HL-60 (cell line): ENCODE measurements around the gene SETD7.

Experiments used
- DNase-seq, 2 experiments: peaks; one replicate each; pipeline ENCODE4 v3.0.0-alpha.2; 2010 to 2020; ENCODE audit warnings: low read depth in 1 of 2, low spot score in 1 of 2
- H3K27ac ChIP-seq: fragments of 250-450 bp; sonication (Bioruptor Pico); replicated peaks from 2 replicates; pipeline ENCODE4 v1.5.1; 2020; ENCODE audit warnings: mild to moderate bottlenecking, moderate library complexity
- H3K27me3 ChIP-seq: fragments of 250-450 bp; sonication (Bioruptor Pico); 2 replicates; pipeline ENCODE4 v1.5.1; 2021; ENCODE audit warnings: mild to moderate bottlenecking, moderate library complexity; ENCODE audit not compliant: insufficient read depth, poor library complexity, severe bottlenecking
- H3K4me3 ChIP-seq: replicated peaks from 2 replicates; pipeline ENCODE4 v1.5.1; 2011; ENCODE audit warnings: mild to moderate bottlenecking, control low read depth, low read length; ENCODE audit not compliant: insufficient read depth
- GABPA ChIP-seq: IDR thresholded peaks from 2 replicates; pipeline ENCODE4 v1.6.1; 2012; ENCODE audit warnings: low read depth
- POLR2AphosphoS5 ChIP-seq: IDR thresholded peaks from 2 replicates; pipeline ENCODE4 v1.6.1; 2012; ENCODE audit warnings: low read depth
- SPI1 ChIP-seq: IDR thresholded peaks from 2 replicates; pipeline ENCODE4 v1.6.1; 2012; ENCODE audit warnings: low read depth, mild to moderate bottlenecking, borderline replicate concordance
- TF ChIP-seq, protein P1 (sequence below): IDR thresholded peaks from 2 replicates; pipeline ENCODE4 v1.6.1; 2012; ENCODE audit warnings: low read depth; ENCODE audit not compliant: insufficient replicate concordance
- TF ChIP-seq, protein P2 (sequence below): IDR thresholded peaks from one replicate; pipeline ENCODE4 v1.5.1; 2011; ENCODE audit warnings: low read length, control low read depth, inconsistent platforms; ENCODE audit not compliant: insufficient read depth

Gene SETD7

DNA sequence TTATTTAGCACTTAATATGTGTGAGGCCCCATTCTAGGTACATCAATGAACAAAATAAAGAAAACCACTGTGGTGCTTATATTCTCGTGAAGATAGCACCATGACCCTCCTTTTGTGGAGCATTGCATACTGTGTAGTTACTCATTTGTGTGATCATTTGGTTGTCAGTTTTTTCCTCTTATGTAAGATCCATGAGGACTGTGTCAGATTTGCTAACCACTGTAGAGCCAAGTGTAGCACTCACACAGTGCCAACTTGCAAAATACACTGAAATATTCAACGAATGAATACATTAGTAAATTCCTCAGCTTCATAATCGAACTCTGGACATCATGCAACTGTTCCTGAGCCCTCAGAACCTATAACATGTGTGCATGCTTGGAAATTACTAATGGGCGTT lies 29.5 kb upstream of the SETD7 start:
- DNase-seq, result no peak
- Histone ChIP-seq H3K27me3 (no peaks in the 10 kb centered on the region), H3K27ac (no peak overlapping the region), H3K4me3 (no peak overlapping the region)
- TF ChIP-seq GABPA, result no peak
- TF ChIP-seq SPI1, result no peak
- TF ChIP-seq, protein P1, sequence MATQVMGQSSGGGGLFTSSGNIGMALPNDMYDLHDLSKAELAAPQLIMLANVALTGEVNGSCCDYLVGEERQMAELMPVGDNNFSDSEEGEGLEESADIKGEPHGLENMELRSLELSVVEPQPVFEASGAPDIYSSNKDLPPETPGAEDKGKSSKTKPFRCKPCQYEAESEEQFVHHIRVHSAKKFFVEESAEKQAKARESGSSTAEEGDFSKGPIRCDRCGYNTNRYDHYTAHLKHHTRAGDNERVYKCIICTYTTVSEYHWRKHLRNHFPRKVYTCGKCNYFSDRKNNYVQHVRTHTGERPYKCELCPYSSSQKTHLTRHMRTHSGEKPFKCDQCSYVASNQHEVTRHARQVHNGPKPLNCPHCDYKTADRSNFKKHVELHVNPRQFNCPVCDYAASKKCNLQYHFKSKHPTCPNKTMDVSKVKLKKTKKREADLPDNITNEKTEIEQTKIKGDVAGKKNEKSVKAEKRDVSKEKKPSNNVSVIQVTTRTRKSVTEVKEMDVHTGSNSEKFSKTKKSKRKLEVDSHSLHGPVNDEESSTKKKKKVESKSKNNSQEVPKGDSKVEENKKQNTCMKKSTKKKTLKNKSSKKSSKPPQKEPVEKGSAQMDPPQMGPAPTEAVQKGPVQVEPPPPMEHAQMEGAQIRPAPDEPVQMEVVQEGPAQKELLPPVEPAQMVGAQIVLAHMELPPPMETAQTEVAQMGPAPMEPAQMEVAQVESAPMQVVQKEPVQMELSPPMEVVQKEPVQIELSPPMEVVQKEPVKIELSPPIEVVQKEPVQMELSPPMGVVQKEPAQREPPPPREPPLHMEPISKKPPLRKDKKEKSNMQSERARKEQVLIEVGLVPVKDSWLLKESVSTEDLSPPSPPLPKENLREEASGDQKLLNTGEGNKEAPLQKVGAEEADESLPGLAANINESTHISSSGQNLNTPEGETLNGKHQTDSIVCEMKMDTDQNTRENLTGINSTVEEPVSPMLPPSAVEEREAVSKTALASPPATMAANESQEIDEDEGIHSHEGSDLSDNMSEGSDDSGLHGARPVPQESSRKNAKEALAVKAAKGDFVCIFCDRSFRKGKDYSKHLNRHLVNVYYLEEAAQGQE, result no peak
- TF ChIP-seq, protein P2, sequence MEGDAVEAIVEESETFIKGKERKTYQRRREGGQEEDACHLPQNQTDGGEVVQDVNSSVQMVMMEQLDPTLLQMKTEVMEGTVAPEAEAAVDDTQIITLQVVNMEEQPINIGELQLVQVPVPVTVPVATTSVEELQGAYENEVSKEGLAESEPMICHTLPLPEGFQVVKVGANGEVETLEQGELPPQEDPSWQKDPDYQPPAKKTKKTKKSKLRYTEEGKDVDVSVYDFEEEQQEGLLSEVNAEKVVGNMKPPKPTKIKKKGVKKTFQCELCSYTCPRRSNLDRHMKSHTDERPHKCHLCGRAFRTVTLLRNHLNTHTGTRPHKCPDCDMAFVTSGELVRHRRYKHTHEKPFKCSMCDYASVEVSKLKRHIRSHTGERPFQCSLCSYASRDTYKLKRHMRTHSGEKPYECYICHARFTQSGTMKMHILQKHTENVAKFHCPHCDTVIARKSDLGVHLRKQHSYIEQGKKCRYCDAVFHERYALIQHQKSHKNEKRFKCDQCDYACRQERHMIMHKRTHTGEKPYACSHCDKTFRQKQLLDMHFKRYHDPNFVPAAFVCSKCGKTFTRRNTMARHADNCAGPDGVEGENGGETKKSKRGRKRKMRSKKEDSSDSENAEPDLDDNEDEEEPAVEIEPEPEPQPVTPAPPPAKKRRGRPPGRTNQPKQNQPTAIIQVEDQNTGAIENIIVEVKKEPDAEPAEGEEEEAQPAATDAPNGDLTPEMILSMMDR, result no peak
- no peak for TF ChIP-seq POLR2AphosphoS5

DNA sequence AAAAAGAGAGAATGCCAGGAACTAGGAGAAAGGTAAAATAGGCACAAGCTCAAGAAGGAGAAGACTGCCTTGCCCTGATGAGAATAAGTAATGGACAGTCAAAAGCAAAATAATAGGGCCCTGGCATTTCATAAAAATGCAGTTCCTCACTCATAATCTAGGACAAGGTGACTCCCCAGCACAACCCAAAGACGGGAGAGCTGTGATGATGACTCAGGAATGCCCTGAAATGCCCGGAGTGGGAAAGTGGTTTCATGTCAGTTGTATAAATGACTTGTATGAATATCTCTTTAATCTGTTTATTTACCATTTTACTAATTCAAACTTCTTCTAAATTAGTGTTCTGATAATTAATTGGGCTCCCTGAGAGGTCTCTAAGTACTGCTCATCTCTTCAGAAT lies 28.8 kb upstream of the SETD7 start:
- no peak for DNase-seq
- no peaks in the 10 kb centered on the region for H3K27me3 ChIP-seq
- TF ChIP-seq, protein P2, result no peak
- TF ChIP-seq, protein P1, result no peak
- TF ChIP-seq POLR2AphosphoS5 (no peak), SPI1 (no peak), GABPA (no peak)
- H3K27ac ChIP-seq, result no peak overlapping the region
- H3K4me3 ChIP-seq, result no peak overlapping the region

GRCh38 chr4:139584013-139584412 lies 28.0 kb upstream of the SETD7 start:
- DNase-seq, result no peak
- H3K27ac ChIP-seq, result no peak overlapping the region
- no peak overlapping the region for H3K4me3 ChIP-seq
- no peaks in the 10 kb centered on the region for H3K27me3 ChIP-seq
- TF ChIP-seq GABPA (no peak), POLR2AphosphoS5 (no peak), SPI1 (no peak)
- TF ChIP-seq, protein P2, result no peak
- TF ChIP-seq, protein P1, result no peak
